Fibroblast of skin of abdomen (primary cell): Measurements from ENCODE around the gene FSTL4. TPM values are rescaled to one million over a fixed set of nuclear protein-coding genes. Genes with fewer than 3 reads are reported as not detected.
A peak's percentile ranks its signal among the peaks of the same experiment; 100 is the strongest.

Experiments used
- DNase-seq: peaks from one replicate; pipeline ENCODE4 v3.0.0-alpha.2; 2013
- polyA plus RNA-seq, 2 experiments: library from polyadenylated mRNA; unstranded; fragments of 120-200 nt; gene quantifications; one replicate each; pipeline ENCODE4 v1.2.1, GENCODE V29; 2013; ENCODE audit not compliant: insufficient read length in 2 of 2

The FSTL4 gene
- 0.18 TPM for polyA plus RNA-seq (2013, experiment 1 of 2; ENCODE audit: insufficient read length)
- polyA plus RNA-seq (2013, experiment 2 of 2; ENCODE audit: insufficient read length), result 0.05 TPM

DNA sequence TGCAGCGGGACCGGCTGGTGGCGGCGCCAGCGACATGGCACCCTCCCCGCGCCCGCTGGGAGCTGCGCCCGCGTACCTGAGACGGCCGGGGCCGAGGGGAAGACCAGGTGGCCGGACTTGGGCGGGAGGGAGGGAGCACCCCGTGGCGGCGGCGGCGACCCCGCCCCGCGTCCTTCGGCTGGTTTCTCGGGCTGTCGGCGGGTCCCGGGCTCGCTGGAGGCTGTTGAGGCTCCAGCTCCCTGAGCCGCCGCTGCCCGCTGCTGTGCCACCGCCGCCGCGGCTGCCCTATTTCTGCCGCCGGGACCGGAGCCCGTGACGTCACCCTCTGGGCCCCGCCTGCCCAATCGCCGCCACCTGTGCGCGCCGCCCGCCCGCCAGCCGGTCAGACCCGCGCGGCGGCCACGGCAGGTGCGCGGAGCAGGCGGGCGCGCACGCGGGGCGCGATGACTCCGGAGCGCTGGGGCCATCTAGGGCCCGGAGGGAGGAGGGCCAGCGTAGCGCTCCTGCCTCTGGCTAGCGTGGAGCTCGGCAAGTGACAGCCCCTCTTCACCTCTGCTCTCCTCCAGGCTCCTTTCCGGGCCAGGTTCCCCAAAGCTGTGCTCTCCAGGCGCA lies at the start of gene FSTL4:
Gene FSTL4, minus strand, starts transcription at position 293 of the 612 bp plus-strand sequence.
- DNase-seq, result no peak

DNA sequence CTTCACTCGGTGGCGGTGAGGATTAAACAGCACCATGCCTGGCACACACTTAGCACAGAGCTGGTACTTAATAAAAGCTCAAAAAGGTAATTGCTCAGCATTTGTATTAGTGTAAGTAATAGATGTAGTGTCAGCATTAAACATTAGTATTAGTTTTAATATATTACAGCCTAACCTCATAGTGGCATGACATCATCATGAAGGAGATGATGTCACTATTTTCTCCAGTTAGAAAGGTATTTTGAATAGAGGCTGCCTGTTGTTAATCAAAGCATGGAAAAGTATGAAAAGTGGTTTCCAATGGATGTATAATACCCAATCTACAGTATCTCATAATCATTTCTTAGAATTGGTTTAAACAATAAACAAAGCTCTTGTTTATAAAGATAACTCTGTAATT lies 49.0 kb upstream of the FSTL4 start:
- DNase-seq, result no peak

DNA sequence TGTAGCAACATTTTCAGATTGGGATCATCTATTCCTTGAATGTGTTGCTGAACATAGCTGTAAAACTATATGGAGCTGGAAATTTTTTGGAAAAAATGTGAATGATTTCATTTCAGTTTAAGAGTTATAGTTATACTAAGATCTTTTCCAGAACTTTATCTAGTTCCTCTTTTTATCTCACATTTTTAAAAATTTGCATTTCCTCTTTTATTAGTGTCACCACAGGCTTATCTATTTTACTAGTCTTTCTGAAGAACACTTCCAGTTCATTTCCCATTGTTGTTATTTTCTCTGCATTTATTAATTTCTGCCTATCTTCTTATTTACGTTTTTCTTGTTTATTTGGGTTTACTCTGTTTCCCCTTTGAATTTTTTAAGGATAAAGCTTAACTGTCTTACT lies 46.0 kb upstream of the FSTL4 start:
- DNase-seq, result no peak

DNA sequence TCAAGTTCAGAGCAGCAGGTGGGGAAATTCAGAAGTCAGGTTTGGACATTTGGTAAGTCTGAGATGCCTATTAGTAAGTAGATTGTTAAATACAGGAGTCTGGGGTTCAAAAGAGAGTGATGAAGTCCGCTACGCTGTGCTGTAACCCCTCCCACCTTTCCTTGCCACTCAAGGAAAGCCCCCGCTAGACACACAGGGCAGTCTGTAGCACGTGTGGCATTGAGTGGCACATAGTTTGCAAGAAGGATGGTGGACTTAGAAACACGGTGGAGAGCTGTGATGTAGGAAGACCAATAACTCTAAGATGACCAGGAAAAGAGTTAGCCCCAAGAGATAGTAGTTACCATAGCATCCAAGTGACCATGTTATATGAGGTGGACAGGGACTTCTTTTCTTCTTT lies 44.7 kb upstream of the FSTL4 start:
- no peak for DNase-seq

DNA sequence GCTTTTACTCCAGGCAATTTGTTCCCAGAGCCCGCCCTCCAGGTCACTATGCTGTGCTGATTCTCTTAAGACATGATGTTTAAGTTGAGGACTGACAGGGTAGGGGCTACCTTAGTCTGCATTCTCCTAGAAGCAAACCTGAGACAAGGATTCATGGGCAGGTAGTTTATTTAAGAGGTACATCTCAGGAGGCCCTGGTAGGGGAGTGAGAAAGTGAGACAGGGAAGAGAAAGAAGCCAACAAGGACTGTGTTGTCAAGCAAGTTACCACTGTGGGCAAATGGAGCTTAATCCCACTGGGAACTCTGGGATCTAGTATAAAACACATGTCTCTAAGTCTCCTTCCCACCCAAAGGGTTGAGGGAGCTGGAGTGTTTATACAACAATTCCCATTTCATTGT lies 43.6 kb upstream of the FSTL4 start:
- no peak for DNase-seq

DNA sequence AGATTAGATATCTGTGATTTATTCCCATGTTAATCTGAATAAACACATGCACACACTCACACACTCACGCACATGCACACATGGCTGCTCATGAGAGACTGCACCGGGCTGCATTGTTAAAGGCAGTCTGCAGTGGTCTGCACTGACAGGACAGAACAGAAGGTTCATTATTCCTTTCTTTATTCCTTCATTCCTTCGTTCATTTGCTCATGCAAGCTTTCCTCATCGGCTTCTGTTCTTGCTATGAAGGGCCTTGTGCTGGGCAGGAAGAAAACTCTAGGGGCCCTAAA lies 41.4 kb upstream of the FSTL4 start:
- DNase-seq, result no peak

DNA sequence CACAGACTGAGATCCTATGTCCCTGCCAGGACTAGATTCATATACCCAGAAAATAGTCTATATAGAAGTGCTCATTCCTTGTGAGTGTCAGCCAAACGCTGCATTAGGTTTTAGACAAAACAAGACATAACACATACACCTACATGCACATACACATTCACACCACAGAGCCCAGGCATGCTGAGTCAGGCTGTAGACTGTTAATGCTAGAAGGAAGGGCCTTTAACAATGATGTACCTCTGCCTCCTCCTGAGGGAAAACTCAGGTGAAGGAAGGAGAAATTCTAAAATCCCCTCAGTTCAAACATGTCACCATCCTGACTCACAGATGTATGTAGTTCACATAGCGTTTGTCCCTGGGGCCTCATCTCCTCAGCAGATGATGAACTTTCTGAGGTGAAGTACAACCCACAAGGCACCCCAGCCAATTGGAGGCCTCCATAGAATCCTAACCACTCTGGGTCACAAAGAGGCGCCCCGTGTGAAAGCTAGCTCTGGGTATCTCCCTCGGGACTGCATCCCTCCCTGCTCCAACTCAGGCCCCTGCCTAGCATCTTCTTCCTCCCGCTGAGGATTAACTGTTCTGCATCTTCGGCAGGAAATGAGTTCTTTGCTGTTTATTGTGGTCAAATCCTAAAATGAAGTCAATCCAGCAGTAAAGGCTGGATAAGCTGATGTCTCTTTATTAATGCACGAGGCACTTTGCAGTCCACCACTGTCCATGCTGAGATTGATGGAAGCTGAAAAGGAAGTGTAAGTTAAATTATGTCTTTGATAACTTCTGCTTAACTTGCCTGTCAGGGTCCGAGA lies 40.8 kb upstream of the FSTL4 start:
- no peak for DNase-seq

DNA sequence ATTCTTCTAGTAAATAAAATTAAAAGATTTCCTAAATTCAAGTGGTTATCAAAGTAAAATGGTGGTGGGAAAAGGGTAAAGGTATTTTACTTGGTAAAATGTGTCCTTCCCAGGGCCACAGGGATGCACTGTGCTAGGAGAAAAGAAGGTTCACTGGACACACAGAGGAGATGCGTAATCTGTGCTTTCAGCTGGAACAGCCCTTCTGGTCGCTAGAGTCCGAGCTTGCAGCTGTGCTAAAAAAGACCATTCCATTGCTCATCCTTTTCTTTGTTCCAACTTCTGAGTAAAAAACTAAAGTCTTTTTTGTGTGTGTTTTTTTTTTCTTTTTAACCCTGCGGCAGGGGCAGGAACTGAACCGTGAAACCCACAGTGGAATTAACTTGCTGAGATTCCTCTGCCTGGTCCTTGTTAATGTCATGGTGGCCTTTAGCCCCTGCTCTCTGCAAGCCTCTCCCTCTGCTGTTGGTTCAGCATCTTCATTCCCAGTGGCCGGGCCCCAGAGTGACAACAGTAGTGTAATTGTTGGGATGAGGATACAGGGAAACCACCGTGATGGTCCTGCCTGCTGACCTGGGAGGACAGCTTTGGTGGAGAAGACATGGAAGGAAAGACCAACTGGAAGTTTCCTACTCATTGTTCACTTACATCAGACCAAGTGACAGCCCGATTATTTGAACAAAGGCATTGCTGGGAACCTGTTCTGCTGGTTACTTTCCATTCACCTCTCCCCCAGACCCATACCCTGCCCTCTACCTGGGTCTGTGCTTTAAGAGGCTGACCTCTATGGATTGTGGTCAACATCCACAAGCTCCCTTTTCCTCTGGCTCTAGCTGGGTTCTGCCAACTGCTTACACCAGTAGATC lies 31.9 kb upstream of the FSTL4 start:
- DNase-seq, result no peak

DNA sequence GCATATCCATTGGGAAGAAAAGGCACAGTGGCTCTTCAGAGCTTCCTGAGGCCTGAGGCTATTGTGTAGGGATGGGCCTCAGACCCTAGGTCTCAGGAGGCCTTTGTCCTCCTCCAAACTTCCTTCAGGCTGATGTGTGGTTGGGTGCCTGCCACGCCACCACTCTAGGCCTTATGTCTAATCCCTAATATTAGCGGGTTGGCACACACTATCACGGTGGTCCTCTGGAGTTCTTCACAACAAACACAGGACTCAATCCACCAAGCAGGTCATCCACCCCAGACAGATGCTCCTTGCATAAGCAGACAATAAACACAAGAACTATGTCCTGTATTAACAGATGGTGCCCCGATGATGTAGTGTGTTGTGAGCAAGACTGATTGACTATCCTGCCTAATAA lies 31.0 kb upstream of the FSTL4 start:
- DNase-seq, result no peak

DNA sequence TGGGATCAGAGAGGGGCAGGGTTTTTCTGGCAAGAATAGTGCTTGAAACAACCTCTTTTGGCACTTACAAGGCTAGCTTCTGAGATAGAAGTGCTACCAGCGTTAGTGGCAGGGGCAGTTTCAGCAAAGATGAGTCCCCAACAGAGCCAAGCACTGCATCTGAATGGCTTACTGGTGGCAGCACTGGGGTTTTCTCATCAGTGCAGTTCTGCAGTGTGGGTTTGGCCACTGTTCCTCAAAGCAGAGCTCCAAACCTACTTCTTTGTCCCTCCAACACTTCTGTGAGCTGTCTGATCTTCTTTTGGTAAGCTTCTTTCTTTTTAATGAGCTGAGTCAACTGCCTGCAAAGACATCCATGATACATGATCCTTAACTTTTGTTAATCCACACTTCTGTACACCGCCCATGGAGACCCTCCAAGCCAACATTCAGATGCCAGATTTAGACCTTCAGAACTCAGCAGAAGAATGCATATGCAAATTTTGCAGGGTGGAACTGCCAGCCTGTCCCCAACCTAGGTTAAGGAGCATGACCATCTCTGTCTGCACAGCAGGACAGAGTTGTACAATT lies 29.9 kb upstream of the FSTL4 start:
- DNase-seq, result no peak

DNA sequence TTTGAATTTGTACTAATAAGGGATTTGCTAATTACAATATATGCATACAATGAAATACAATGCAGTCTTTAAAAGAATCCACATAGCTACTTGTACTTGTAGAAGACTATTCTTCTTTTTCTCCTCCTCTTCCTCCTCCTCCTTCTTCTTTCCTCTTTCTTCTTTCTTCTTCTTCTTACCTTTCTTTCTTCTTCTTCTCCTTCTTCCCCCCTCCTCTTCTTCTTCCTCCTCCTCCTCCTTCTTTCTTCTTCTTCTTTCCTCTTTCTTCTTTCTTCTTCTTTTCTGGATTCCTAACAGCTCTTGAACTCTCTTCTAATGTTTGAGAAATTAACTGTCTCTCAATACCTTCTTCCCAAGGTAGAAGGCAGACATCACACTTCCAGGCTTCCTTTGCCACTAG lies 29.3 kb upstream of the FSTL4 start:
- DNase-seq, result no peak

DNA sequence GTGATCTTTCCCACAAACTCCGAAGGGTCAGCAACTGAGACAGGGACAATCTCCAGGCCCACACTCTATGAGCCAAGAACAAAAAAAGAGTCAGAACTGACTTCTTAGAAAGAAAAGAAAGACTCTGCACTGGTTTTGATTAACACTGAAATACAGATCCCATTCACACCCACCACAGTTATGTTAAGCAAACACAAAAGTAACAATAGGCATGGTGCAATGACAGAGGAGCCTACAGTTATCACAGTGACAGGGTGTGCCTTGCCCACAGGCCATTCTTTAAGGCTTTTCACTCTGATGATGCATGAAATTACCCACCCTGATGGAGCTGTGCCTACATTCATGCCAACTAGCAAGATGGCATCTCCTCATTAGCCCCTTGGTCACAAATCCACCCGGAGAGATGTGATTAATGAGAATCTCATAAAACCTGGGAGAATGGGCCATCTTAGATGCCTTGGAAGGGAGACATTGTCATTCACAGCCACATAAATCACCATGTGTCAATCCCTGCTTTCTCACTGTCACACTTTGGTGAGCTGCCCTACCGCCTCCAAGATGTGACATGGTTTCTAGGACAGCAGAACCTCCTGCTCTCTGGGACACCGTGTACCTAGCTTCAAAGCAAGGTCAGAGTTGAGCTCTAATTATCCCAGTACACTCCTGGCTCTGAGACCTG lies 27.6 kb upstream of the FSTL4 start:
- DNase-seq, result no peak

DNA sequence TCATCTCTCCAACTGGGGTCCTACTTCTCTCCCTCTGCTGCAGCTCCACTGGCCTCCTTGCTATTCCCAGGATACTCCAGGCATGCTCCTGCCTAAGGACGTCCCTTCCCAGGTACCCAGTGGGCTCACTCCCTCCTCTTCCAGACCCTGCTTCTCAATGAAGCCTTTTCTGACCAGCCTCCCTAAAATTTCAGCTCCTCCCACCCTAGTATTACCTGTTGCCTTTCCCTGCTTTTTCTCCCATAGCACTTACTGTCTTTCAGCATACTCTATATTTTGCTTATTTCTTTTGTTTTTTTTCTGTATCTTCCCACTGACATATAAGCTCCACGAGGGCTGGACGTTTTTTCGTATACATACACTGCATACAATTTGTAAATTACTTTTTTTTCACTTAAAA lies 26.1 kb upstream of the FSTL4 start:
- no peak for DNase-seq

DNA sequence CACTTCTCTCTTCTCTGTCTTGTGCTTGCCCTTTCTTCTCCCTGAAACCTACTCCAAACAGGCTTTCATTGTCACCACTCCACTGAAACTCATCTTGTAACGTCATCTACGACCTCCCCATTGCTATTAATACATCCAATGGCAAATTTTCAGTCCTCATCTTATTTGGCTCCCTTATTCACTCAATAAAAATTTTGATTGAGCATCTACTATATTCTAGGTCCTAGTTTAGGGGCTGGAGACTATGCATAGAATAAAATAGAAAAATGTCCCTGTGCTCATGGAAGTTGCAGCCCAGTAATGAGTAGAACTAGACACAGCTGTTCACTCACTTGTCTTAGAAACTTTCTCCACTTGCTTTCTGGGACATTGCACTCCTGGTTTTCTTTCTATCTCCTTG lies 24.9 kb upstream of the FSTL4 start:
- DNase-seq, result no peak

DNA sequence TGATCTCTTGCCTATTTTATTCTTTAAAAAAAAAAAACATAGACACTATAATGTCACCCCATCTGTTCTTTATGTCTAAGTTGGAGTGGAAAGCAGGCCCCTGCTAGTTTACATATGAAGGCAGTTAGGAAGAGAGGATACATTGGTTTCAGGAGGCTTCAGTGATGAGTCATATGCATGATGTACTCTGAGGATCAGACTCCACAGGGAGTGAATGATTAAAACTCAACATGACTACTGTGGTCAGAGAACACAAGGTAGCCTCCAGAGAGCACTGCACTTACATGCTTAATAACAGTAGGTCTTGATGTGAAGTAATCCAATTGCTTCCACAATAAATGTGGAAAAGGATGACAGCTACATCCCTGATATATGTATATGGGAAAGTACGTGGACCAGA lies 22.7 kb upstream of the FSTL4 start:
- peak; percentile 55 for DNase-seq

DNA sequence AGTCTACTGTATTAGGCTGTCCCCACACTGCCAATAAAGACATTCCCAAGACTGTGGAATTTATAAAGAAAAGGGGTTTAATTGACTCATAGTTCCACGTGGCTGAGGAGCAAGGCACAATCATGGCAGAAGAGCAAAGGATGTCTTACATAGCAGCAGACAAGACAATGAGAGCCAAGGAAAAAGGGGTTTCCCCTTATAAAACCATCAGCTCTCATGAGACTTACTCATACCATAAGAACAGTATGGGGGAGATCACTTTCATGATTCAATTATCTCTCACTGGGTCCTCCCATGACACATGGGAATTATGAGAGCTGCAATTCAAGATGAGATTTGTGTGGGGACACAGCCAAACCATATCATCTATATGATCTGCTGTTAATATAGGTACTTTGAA lies 14.8 kb upstream of the FSTL4 start:
- DNase-seq, result no peak

DNA sequence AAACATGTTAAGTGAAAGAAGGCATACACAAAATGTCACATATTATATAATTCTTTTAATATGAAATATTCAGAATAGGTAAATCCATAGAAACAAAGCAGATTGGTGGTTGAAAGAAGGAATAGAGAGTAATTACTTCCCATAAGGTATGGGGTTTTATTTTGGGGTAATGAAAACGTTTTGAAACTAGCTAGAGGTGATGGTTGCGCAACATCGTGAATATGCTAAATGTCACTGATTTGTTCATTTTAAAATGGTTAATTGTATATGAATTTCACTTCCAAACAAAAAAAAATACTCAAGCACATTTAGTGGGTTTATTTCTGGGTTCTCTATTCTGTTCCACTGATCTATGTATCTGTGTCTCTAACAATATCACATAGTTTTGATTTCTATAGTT lies 12.0 kb upstream of the FSTL4 start:
- DNase-seq, result no peak

DNA sequence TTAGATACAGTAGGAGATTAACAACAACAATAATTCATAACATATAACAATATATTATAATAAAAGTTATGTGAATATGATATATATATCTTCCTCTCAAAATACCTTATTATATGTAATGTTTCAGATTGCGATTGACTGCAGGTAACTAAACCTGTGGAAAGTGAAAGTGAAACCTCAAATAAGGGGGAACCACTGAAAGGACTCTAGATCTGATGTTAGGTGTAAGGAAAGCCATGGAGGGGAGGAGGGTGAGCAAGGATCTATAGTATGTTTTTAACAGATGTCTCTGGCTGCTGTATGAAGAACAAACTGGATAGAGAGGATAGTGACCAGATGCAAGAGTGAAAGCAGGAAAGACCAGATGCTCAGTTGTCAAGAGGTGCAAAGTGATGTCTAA lies 5.8 kb upstream of the FSTL4 start:
- no peak for DNase-seq

DNA sequence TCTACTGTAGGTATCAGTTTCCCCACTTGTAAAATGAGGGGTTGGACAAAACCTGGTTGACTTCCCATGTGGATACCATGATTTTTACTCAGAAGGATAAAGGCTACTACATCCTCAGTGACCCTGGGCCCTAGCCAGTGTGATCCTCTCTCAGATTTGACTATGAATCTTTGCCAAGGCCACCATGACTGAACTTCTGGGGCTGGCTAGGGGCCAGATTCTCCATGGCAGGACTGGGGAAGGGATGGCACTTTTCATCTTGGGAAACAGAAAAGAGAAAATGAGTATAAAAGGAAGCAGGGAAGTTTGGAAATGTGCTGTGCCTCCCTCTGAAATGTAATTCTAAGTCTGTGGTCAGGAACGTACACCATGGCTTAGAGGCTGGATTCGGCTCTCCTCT lies 1.4 kb upstream of the FSTL4 start:
- no peak for DNase-seq

DNA sequence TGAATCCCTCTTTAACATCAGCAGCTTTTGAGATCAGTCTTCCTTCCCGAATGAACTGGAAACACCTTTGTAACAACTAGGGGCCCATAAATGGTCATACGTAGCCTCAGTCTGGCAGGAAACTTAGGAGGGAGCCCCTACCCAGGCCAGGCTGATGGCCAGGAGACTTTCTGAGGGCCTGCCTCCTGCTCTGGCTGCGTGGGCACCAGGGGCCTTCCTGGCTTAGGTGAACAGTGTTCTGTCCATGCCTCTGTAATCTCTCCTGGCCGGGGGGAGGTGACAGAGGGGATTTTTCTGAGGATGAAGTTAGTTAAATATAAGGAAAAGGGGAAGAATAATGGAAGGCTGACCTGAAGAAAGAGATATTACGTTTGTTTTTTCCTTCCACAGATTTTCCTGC lies 843 bp upstream of the FSTL4 start:
- DNase-seq, result no peak

DNA sequence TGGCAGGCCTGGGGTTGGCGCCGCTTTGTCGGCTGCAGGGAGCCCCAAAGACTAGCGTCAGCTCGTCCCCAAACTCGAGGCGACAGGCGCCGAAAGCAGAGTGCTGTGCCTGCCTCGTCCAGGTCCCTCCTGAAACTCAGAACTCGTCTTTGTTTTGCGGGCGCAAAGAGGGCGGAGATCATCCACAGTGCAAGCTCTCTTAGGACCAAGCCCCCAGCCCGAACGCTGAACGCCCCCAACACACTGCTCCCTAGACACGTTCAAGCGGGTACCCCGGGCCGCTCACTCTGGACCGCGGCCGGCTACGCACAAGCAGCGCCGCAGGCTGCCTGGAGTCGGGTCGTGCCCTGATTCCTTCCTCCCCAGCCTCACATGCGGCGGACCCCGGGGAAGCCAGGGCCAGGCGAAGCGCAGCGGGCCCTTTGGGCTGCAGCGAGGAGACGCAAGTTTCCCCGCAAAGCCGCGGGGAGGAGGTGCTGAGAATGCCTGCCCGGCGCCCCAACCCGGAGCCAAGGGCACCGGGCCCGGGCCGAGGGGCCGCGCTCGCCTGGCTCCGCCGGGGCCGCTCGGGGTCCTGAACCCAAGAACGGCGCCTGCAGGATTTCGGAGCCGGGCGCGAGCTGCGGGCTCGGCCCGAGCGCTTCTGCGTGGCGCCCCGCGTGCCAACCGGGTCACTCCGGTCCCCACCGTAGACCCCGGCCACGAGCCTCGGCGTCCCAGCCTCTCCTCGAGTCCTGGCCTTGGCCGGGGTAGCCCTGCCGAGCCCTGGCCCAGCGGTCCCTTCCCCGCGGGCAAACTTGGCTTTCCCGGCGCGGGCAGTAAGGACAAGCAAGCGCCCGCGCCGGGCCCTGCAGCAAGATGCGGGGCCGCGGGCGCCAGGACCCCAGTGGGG lies 738 bp downstream of the FSTL4 start:
- no peak for DNase-seq
